ENCODE data around the gene SAPCD2.

Gene SAPCD2

GRCh38 chr9:137105814-137106661, 35.7 kb upstream of the SAPCD2 start:
- peaks cover 0 to 86% of the 10 kb centered on the region in 2 experiments; a peak in 1 of 3 replicates for H3K36me3 ChIP-seq (ENCODE audit: control insufficient read depth in 2 of 2, insufficient read depth in 1 of 2, low read length in 2 of 2)
- no peaks in the 10 kb centered on the region for H3K9me3 ChIP-seq (ENCODE audit: control insufficient read depth, insufficient read depth, low read depth, low read length)
- H3K27ac ChIP-seq (ENCODE audit: extremely low read depth, low read depth, low read length) = no peak overlapping the region
- H3K4me1 ChIP-seq (ENCODE audit: control insufficient read depth, insufficient read depth, low read length) = no peaks in the 10 kb centered on the region
- TF ChIP-seq ZNF785 (tag by site-specific recombination; IDR thresholded peaks at IDR 0.05) (no peak), ZNF664 (tag by site-specific recombination; IDR thresholded peaks at IDR 0.05) (no peak), ZNF350 (tag by site-specific recombination; IDR thresholded peaks at IDR 0.05) (no peak), ZNF558 (tag by site-specific recombination; IDR thresholded peaks at IDR 0.05) (no peak), ZNF449 (tag by site-specific recombination; IDR thresholded peaks at IDR 0.05) (no peak), IKZF3 (tag by site-specific recombination; IDR thresholded peaks at IDR 0.05) (no peak), ZXDB (tag by site-specific recombination; IDR thresholded peaks at IDR 0.05) (no peak), SETDB1 (IDR thresholded peaks at IDR 0.05; ENCODE audit: insufficient read length, low read length) (no peak), ZNF571 (tag by site-specific recombination; IDR thresholded peaks at IDR 0.05) (no peak), ZBTB17 (tag by site-specific recombination; IDR thresholded peaks at IDR 0.05) (no peak), ZNF629 (tag by site-specific recombination; IDR thresholded peaks at IDR 0.05) (no peak), KLF9 (tag by site-specific recombination; IDR thresholded peaks at IDR 0.05; ENCODE audit: low read depth) (no peak), ZIC2 (tag by site-specific recombination; IDR thresholded peaks at IDR 0.05) (no peak), ZSCAN16 (tag by site-specific recombination; IDR thresholded peaks at IDR 0.05) (no peak), ZFP41 (tag by site-specific recombination; IDR thresholded peaks at IDR 0.05; ENCODE audit: borderline replicate concordance) (no peak), OSR2 (tag by site-specific recombination; IDR thresholded peaks at IDR 0.05) (no peak)
- TF ChIP-seq, protein P1, sequence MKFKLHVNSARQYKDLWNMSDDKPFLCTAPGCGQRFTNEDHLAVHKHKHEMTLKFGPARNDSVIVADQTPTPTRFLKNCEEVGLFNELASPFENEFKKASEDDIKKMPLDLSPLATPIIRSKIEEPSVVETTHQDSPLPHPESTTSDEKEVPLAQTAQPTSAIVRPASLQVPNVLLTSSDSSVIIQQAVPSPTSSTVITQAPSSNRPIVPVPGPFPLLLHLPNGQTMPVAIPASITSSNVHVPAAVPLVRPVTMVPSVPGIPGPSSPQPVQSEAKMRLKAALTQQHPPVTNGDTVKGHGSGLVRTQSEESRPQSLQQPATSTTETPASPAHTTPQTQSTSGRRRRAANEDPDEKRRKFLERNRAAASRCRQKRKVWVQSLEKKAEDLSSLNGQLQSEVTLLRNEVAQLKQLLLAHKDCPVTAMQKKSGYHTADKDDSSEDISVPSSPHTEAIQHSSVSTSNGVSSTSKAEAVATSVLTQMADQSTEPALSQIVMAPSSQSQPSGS (tag by site-specific recombination; IDR thresholded peaks at IDR 0.05; ENCODE audit: low read depth) = no peak
- TF ChIP-seq, protein P2, sequence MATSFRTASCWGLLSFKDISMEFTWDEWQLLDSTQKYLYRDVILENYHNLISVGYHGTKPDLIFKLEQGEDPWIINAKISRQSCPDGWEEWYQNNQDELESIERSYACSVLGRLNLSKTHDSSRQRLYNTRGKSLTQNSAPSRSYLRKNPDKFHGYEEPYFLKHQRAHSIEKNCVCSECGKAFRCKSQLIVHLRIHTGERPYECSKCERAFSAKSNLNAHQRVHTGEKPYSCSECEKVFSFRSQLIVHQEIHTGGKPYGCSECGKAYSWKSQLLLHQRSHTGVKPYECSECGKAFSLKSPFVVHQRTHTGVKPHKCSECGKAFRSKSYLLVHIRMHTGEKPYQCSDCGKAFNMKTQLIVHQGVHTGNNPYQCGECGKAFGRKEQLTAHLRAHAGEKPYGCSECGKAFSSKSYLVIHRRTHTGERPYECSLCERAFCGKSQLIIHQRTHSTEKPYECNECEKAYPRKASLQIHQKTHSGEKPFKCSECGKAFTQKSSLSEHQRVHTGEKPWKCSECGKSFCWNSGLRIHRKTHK (tag by site-specific recombination; IDR thresholded peaks at IDR 0.05) = no peak
- TF ChIP-seq, protein P3, sequence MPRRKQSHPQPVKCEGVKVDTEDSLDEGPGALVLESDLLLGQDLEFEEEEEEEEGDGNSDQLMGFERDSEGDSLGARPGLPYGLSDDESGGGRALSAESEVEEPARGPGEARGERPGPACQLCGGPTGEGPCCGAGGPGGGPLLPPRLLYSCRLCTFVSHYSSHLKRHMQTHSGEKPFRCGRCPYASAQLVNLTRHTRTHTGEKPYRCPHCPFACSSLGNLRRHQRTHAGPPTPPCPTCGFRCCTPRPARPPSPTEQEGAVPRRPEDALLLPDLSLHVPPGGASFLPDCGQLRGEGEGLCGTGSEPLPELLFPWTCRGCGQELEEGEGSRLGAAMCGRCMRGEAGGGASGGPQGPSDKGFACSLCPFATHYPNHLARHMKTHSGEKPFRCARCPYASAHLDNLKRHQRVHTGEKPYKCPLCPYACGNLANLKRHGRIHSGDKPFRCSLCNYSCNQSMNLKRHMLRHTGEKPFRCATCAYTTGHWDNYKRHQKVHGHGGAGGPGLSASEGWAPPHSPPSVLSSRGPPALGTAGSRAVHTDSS (tag by site-specific recombination; IDR thresholded peaks at IDR 0.05) = no peak
- ChIA-PET POLR2A (interaction anchor here (0.9 to 1.2 kb wide), 2 partner anchors 135 to 378 kb away, joined by 3 to 8 read pairs; partner anchors contain the start of gene TUBB4B), CTCF (interaction anchor here (0.6 to 2.1 kb wide), 5 partner anchors 35 to 131 kb away, joined by 4 to 5 read pairs (median 4); partner anchors contain the start of gene RNF224)
- H3K4me3 ChIP-seq (ENCODE audit: low read depth, low read length) = no peak overlapping the region
